ENCODE measurements around the gene ARL6IP4.
A peak's percentile ranks its signal among the peaks of the same experiment; 100 is the strongest.

Gene ARL6IP4

DNA sequence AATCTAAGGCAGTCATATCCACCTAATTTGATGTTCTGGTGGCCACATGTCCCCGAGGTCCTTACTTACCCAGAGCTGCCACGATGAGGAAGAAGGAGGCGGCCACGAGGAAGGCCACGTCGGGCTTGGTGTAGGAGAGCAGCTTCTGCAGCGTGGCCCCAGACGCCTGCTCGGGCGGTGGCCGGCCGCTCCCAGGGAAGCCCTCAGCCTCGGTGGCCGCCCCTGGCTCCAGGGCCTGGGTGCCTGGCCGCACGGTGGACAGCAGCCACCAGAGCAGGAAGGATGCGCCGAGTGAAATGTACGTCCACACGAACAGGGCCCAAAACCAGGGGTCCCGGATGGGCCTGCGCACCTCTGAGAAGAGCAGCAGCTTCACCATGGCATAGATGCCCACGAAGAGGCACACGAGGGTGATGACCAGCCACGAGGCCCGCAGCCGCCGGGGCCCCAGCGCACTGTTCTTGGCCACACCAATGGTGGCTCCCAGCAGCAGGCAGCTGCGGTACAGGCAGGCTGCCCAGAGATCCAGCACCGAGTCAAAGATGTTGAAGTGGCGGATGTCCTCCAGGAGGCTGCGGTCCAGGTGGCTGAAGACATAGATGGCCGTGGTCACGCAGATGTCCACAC is 20.8 kb upstream of the ARL6IP4 start:
- no peak for DNase-seq

GRCh38 chr12:122960193-122960569 is 20.3 kb upstream of the ARL6IP4 start:
- DNase-seq = no peak

DNA sequence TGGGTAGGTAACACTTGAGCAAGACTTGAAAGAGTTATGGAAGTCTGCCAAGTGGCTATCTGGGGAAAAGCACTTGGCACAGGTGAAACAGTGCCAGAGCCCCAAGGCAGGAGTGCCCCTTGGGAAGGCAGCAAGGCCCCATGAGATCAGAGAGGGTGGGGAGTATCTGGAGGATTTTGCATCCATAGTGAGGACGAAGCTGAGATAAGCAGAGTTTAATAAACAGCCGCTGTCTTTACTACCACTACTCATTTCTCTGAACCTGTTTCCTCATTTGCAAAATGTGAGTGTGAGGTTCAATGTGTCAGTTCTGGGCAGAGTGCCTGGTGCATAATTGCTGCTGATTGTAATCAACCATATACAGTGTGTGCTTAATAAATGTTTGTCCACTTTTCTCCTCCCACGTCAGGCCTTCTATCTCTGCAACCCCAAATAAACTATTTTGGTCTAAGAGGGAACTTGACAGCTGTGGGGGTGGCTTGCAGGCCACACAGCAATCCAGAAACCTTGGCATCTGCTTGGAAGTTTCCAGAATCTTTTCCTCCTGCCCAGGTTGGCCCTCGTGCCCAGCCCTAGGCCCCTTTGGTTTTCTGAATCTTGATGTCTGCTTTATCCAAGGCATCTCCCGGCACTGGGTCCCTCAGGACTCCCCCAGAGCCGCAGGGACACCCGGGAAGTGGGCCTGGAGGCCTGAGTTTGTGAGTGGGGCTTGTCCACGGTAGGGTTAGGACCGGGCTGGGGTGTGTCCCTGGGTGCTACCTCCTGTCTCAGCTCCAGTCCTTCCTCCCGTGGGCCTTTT is 18.8 kb upstream of the ARL6IP4 start:
- DNase-seq = no peak

- DNase-seq = peak; percentile 70 to 78
Observed at GRCh38 chr12:122963941-122964265, 16.6 kb upstream of the ARL6IP4 start.

GRCh38 chr12:122964439-122965257 is 15.8 kb upstream of the ARL6IP4 start:
- peak; percentile 36 to 48 for DNase-seq

DNA sequence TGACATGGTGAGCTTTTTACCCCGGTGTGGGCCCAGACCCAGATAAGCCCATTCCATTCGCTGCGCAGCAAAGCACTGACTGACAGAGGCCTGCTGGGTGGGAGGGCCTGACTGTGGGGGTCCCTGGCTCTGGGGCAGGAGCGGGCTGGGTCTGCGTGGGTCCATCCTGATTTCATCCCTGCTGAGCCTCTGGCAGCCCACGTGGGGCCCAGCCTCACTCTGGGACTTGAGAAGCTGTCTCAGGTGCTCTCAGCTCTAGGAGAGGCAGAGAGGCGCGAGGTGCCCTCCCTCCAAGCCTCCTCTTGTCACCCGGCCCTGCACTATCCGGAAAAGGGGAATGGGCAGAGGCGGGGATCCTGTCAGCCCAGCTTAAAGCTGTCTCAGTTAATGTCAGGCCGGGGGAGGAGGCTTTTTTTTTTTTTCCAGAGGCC is 15.1 kb upstream of the ARL6IP4 start:
- no peak for DNase-seq

DNA sequence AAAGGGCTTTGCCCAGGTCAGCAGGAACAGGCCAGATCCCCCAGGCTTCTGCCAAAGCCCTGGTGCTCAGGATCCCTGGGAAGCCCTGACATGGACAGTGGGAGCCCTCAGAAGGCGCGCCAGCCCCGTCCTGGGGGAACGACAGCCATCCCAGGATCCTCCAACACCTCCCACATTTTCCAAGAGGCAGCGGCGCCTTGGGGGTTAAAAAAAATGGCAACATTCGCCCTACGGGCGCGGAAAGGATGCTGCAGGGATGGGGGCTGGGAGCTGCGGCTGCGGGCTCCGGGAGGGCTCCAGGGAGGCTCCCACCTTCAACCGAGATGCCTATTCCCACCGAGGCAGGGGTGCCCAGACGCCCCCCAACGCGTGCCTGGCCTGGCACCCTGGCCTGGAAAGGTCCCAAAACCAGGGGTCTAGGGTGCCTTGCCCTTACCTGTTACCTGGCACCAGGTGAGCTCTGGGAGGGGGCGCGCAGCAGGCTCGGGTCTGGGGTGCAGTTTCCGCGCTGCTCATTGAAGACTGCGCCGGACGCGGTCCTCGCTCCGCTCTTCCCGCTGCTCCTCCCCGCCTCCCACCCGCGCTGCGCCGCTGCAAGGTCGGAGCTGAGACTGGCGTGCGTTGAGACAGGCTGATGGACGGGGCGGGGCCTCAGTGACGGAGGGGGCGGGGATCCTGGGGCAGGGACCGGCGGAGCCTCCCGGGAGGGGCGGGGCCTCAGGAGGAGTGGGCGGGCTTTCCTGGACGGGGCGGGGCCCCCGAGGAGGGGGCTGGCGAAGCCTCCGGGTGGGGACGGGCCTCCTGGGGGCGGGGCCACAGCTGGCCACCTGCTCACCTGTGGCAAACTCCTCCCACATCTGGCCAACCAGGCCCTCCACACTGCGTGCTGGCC is 14.4 kb upstream of the ARL6IP4 start, which contains the start of gene ABCB9:
TSS of gene ABCB9 (minus strand) at position 613 of the 892 bp plus-strand sequence. CDS start 6,228 bp downstream, outside the sequence.
- DNase-seq = peak; percentile 93 to 94

GRCh38 chr12:122966743-122967550 is 13.5 kb upstream of the ARL6IP4 start:
- no peak for DNase-seq

DNA sequence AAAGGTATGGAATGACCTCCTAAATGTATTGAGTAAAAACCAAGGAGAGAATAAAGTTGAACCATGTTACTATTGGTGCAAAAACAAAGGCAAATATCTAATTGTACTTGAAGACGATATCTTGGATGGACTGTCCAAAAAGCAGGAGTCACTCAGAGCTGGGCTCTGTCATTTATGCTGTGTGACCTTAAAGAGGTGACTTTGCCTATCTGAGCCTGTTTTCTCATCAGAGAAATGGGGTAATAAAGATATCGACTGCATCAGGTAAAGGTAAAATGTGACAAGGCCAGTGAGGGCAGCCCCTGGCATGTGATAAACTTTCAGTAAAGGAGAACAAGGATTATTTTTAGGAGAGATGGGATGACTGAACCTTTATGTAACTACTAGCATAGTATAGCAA is 12.4 kb upstream of the ARL6IP4 start:
- DNase-seq = no peak

- no peak for DNase-seq
Observed at GRCh38 chr12:122969676-122970075, 10.8 kb upstream of the ARL6IP4 start.

DNA sequence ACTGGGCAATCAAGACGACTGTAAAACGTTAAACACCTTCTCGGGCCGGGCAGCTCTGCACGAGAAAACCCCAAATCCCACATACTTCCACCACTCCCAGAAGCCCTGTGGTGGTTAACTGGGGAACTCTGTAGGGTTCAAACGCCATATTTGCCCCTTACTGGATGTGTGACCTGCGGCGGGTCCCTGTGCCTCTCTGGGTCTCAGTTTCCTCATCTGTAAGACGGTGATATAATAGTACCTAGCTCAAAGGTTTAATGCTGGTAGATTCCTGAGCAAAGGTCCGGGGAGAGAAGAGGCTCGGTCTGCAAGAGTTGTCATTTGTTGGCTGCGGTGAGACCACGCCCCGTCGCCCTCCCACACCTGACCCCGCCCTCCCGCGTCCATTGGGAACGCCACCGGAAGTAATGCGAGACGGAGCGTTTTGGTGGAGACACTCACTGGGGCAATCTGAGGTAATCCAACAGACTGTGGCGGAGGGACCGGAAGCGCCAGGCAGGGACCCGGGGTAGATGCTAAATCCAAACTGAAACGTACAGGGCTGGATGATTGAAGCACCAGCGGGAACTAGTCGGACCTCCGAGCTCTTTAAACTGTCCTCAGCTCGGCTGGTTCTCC is 6.1 kb upstream of the ARL6IP4 start:
- DNase-seq = peak; percentile 99

GRCh38 chr12:122974892-122975789 is 5.3 kb upstream of the ARL6IP4 start, which contains the start of gene OGFOD2:
TSS of gene OGFOD2 (plus strand) at chr12:122975244. CDS start at chr12:122975252, 8 bp downstream.
- DNase-seq = peak; percentile 87 to 96

DNA sequence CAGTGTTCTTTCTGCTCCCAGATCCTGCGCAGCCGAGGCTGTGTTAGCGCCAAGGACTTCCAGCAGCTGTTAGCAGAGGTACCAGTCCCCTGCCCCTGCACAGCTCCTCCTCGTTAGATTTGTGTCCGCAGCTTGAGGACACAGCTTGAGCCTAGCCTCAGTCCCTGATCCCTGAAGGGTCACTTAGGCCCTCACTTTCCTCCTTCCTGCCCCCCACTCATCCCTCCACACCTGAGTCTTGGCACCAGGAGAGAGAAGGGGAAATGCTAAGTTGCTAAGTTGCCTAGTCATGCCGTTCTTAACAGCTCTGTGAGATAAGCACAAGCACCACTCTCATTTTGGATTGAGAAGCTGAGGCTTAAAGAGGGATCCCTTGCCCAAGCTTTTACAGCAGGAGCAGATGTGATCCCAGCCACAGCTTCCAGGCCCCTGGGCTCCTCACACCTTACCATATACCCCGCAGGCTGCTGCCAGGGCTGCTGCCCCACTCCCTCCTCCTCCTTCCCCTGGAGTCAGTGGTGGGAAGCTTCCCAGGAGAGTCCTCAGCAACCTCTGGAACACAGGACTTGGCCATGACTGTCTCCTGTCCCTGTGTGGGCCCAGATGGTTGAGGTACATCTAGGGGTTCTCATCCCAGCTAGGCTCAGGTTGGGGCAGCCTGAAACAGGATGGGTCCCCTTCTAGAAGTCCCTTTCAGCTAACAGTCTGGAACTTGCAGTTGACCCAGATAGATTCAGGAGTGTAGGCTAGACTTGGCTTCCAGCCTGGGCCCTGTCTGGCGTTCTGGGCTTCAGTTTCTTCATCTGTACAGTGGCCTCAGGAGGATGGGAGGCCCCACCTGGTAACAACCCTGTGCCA is 4.5 kb upstream of the ARL6IP4 start:
- DNase-seq = no peak

DNA sequence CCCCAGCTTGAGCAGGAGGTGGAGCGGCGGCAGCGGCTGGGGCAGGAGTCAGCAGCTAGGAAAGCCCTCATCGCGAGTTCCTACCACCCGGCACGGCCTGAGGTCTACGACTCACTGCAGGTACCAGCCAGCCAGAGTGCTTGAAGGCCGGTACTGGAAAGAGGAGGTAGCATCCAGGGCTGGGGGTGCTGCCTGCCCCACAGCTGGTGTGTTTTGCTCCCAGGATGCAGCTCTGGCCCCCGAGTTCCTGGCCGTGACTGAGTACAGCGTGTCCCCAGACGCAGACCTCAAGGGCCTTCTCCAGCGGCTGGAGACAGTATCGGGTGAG is 3.9 kb upstream of the ARL6IP4 start:
- no peak for DNase-seq

GRCh38 chr12:122977153-122977552 is 3.3 kb upstream of the ARL6IP4 start:
- no peak for DNase-seq

DNA sequence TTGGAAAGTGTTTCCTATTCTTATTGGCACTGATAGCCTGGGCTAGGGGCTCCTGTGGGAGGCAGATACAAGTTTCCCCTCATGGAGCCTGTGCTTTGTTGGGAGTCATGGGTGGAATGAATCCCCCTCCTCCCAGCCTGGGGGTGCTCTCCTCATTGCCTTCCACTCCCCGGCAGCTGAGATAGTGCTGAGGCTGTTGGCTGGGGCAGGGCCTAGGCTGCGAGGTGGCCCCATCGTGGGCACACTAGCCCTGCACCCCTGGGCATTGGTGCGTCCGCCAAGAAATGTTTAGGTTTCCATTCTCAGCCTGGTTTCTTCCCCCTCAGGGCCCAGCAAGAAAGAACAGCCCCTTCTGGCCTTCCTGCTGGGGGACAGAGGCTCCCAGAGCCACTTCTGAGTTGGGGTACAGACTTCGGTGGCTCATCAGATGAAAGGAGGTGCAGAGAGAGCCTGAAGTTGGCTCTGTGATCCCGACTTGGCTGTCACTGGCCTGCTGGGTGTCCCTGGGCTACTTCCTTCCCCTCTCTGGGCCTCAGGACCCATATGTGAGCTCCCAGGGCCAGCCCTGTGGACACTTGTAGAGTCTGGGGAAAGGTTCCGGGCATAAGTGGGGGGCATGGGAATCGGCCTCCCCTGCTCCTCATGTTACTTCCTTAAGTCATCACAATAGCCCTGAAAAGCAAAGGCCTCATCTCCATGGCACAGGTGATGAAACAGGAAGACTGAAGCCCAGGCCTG is 2.7 kb upstream of the ARL6IP4 start:
- DNase-seq = no peak

- DNase-seq = no peak
Observed at GRCh38 chr12:122978507-122978955, 1.9 kb upstream of the ARL6IP4 start.

All from SHP77 (cell line).